NCI-H460 (cell line): ENCODE results near the gene CLIP1. TPM values are rescaled to one million over a fixed set of nuclear protein-coding genes. Genes with fewer than 3 reads are reported as not detected.

ENCODE experiments used
- DNase-seq: peaks from one replicate; pipeline ENCODE4 v3.0.0-alpha.2; 2016; ENCODE audit warnings: low read depth; ENCODE audit errors: extremely low read depth
- total RNA-seq: library from RNA; depleted of rRNA; stranded (reverse); fragments of >200 nt; shearing (Covaris generic); gene quantifications from 2 replicates; pipeline ENCODE4 v1.2.3, GENCODE V29; 2014

Gene CLIP1
- total RNA-seq, 1 experiment from 2014 or later = 120 TPM

- no peak for DNase-seq
These were observed 100.0 kb downstream of the CLIP1 start for GRCh38 chr12:122322501-122322900.

- no peak for DNase-seq
These were observed 103.6 kb downstream of the CLIP1 start for GRCh38 chr12:122318607-122319605.

- DNase-seq = no peak
These were observed 109.5 kb downstream of the CLIP1 start for GRCh38 chr12:122312926-122313325.

GRCh38 chr12:122311696-122312095, 110.8 kb downstream of the CLIP1 start:
- DNase-seq = no peak

- DNase-seq = no peak
These were observed 111.7 kb downstream of the CLIP1 start for GRCh38 chr12:122310626-122311333.

- no peak for DNase-seq
These were observed 112.8 kb downstream of the CLIP1 start for GRCh38 chr12:122309564-122310121.

- no peak for DNase-seq
These were observed 113.7 kb downstream of the CLIP1 start for GRCh38 chr12:122308811-122309210.

GRCh38 chr12:122306407-122306806, 116.1 kb downstream of the CLIP1 start:
- no peak for DNase-seq

GRCh38 chr12:122304924-122305323, 117.5 kb downstream of the CLIP1 start:
- DNase-seq = no peak

- DNase-seq = no peak
These were observed 119.4 kb downstream of the CLIP1 start for GRCh38 chr12:122303068-122303467.

GRCh38 chr12:122298071-122298748, 124.3 kb downstream of the CLIP1 start:
- no peak for DNase-seq

- DNase-seq = no peak
These were observed 125.0 kb downstream of the CLIP1 start for GRCh38 chr12:122297494-122297893.

- DNase-seq = no peak
These were observed 126.6 kb downstream of the CLIP1 start for GRCh38 chr12:122295877-122296276.

- DNase-seq = no peak
These were observed 129.4 kb downstream of the CLIP1 start for GRCh38 chr12:122293081-122293480.

GRCh38 chr12:122291431-122291830, 131.0 kb downstream of the CLIP1 start:
- no peak for DNase-seq

GRCh38 chr12:122283680-122284079, 138.8 kb downstream of the CLIP1 start:
- no peak for DNase-seq

GRCh38 chr12:122282061-122282460, 140.4 kb downstream of the CLIP1 start:
- no peak for DNase-seq

GRCh38 chr12:122276242-122276641, 146.2 kb downstream of the CLIP1 start:
- no peak for DNase-seq

- DNase-seq = no peak
These were observed 147.0 kb downstream of the CLIP1 start for GRCh38 chr12:122275459-122275858.

GRCh38 chr12:122266230-122266901, 156.1 kb downstream of the CLIP1 start, which contains the start of gene VPS33A:
Gene VPS33A, minus strand, starts transcription at chr12:122266494. Its CDS starts 86 bp downstream, at chr12:122266408.
- peak; percentile 96 for DNase-seq
